ENCODE data around the gene SCG3. TPM values are rescaled to one million over a fixed set of nuclear protein-coding genes. Genes with fewer than 3 reads are reported as not detected.

The SCG3 gene
- total and polyA plus RNA-seq, 2 of the 13 experiments (the other 11 are each of a cell fraction or from before 2014, with no cell fraction given): not detected

DNA sequence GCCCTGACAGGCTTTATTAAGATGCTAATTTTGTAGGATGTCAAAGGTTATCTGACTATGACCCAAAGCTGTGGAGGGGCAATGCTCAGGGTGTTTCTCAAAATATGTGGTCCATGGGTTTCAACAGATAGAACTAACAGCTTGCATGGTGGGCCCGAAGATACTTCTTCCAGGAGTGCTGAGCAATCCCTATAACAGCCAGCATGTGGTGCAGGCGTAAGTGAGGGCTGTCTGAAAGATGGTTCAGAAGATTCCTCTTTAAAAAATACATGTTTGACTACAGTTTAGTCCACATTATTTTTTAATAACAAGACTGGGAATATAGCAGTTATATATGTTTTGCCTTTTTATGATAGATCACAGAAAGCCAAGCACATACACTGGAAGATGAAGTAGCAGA lies 7.6 kb downstream of the SCG3 start:
- no peaks in the 10 kb centered on the region for H3K9me3 ChIP-seq (ENCODE audit: low read length)
- intact Hi-C loops (cut with micrococcal nuclease; ENCODE audit: unreplicated experiment): no loop called here
- in situ Hi-C loops (cut with HindIII; ENCODE audit: extremely low pct_ligation_motif_present, low pct_unique_long_range_greater_than_20kb): no loop called here
- FAIRE-seq: no peak
- H3K27me3 ChIP-seq (ENCODE audit: control insufficient read depth in 1 of 2, insufficient read depth in 2 of 2, low read length in 2 of 2): no peaks in the 10 kb centered on the region
- no peaks in the 10 kb centered on the region for H3K4me1 ChIP-seq (ENCODE audit: insufficient read depth, low read length)
- H3K4me2 ChIP-seq (ENCODE audit: low read depth, low read length): no peak overlapping the region
- ChIA-PET POLR2A (no interaction called here), CTCF (ENCODE audit: low intra/inter-chr PET ratio, low total read pairs) (no interaction called here)
- ATAC-seq: peak; percentile 39; the same call in 1 of the 3 replicates
- H3K9ac ChIP-seq (ENCODE audit: insufficient read depth, low read depth, low read length): no peak overlapping the region
- H3K4me3 ChIP-seq (replicated peaks in 1 of 3; ENCODE audit: insufficient read depth in 1 of 3, low read depth in 2 of 3, low read length in 3 of 3): no peak overlapping the region
- 13% methylated on average over 2 of the region's 2 CpGs for WGBS (ENCODE audit: low lambda C conversion rate)
- DNase-seq (ENCODE audit: low spot score): no peak
- no peak overlapping the region for H2AFZ ChIP-seq (ENCODE audit: low read length)
- no peaks in the 10 kb centered on the region for H3K79me2 ChIP-seq (ENCODE audit: insufficient read depth, low read length)
- no TSS peak for BruUV-seq (replicated peaks)
- no peaks in the 10 kb centered on the region for H3K36me3 ChIP-seq (replicated peaks in 1 of 2; ENCODE audit: control insufficient read depth in 1 of 2, insufficient read depth in 2 of 2, low read length in 2 of 2)
- H3K27ac ChIP-seq (ENCODE audit: extremely low read length, insufficient read depth, low read length): no peak overlapping the region
- no peaks in the 10 kb centered on the region for H4K20me1 ChIP-seq (ENCODE audit: insufficient read depth, low read length)
- no peak for TF ChIP-seq ZNF264 (CRISPR knock-in tag; IDR thresholded peaks at IDR 0.05)
- TF ChIP-seq ZSCAN22 (CRISPR knock-in tag; IDR thresholded peaks at IDR 0.05): no peak
- TF ChIP-seq PHF20 (CRISPR knock-in tag; IDR thresholded peaks at IDR 0.05): no peak
- TF ChIP-seq MAFG (CRISPR knock-in tag; IDR thresholded peaks at IDR 0.05): no peak
- TF ChIP-seq, protein P1, sequence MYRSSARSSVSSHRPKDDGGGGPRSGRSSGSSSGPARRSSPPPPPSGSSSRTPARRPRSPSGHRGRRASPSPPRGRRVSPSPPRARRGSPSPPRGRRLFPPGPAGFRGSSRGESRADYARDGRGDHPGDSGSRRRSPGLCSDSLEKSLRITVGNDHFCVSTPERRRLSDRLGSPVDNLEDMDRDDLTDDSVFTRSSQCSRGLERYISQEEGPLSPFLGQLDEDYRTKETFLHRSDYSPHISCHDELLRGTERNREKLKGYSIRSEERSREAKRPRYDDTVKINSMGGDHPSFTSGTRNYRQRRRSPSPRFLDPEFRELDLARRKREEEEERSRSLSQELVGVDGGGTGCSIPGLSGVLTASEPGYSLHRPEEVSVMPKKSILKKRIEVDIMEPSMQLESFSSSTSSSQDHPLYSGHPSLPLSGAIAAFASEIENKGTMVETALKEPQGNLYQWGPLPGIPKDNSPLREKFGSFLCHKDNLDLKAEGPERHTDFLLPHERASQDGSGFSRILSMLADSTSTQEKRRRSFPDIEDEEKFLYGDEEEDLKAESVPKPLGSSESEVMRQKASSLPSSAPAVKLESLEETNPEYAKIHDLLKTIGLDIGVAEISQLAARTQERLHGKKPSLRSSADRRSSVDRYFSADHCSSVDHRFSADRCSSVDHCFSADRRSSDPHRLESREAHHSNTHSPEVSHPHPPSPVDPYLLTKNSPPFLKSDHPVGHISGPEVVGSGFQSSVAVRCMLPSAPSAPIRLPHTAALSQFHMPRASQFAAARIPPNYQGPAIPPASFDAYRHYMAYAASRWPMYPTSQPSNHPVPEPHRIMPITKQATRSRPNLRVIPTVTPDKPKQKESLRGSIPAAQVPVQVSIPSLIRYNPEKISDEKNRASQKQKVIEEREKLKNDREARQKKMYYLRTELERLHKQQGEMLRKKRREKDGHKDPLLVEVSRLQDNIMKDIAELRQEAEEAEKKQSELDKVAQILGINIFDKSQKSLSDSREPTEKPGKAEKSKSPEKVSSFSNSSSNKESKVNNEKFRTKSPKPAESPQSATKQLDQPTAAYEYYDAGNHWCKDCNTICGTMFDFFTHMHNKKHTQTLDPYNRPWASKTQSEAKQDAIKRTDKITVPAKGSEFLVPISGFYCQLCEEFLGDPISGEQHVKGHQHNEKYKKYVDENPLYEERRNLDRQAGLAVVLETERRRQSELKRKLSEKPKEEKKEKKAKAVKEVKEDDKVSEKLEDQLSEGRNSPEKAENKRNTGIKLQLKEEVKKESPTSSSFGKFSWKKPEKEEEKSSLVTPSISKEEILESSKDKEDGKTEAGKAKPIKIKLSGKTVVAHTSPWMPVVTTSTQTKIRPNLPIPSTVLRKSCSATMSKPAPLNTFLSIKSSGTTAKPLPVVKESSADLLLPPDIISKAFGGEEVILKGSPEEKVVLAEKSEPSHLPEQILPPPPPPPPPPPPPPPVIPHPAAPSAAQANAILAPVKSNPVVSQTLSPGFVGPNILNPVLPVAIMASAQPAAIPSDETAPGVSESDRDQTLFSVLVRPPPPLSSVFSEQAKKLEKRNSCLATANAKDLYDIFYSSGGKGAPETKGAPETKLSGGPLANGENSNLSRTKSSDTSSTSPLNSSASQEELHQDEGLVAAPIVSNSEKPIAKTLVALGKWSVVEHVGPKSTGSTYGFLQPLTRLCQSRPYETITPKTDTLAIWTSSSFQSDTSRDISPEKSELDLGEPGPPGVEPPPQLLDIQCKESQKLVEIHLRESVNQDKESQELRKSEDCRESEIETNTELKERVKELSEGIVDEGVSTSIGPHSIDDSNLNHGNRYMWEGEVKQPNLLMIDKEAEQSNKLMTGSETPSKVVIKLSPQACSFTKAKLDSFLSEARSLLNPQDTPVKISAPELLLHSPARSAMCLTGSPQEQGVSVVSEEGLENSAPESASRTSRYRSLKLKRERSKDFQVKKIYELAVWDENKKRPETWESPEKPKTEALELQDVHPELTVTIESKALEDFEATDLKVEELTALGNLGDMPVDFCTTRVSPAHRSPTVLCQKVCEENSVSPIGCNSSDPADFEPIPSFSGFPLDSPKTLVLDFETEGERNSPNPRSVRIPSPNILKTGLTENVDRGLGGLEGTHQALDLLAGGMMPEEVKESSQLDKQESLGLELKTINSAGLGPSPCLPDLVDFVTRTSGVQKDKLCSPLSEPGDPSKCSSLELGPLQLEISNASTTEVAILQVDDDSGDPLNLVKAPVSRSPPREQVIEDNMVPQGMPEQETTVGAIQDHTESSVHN (CRISPR knock-in tag; IDR thresholded peaks at IDR 0.05): no peak
- TF ChIP-seq ZNF350 (CRISPR knock-in tag; IDR thresholded peaks at IDR 0.05; ENCODE audit: borderline replicate concordance, low read depth): no peak
- TF ChIP-seq, protein P2, sequence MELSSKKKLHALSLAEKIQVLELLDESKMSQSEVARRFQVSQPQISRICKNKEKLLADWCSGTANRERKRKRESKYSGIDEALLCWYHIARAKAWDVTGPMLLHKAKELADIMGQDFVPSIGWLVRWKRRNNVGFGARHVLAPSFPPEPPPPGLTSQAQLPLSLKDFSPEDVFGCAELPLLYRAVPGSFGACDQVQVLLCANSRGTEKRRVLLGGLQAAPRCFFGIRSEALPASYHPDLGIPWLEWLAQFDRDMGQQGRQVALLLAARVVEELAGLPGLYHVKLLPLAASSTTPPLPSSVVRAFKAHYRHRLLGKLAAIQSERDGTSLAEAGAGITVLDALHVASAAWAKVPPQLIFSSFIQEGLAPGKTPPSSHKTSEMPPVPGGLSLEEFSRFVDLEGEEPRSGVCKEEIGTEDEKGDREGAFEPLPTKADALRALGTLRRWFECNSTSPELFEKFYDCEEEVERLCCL (CRISPR knock-in tag; IDR thresholded peaks at IDR 0.05; ENCODE audit: borderline replicate concordance): no peak
- TF ChIP-seq SMAD3 (CRISPR knock-in tag; IDR thresholded peaks at IDR 0.05): no peak
- TF ChIP-seq EED (CRISPR knock-in tag; IDR thresholded peaks at IDR 0.05): no peak
- TF ChIP-seq, protein P3, sequence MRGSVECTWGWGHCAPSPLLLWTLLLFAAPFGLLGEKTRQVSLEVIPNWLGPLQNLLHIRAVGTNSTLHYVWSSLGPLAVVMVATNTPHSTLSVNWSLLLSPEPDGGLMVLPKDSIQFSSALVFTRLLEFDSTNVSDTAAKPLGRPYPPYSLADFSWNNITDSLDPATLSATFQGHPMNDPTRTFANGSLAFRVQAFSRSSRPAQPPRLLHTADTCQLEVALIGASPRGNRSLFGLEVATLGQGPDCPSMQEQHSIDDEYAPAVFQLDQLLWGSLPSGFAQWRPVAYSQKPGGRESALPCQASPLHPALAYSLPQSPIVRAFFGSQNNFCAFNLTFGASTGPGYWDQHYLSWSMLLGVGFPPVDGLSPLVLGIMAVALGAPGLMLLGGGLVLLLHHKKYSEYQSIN (CRISPR knock-in tag; IDR thresholded peaks at IDR 0.05; ENCODE audit: borderline replicate concordance): no peak
- TF ChIP-seq RXRA (CRISPR knock-in tag; IDR thresholded peaks at IDR 0.05): no peak
- no peak for TF ChIP-seq ZNF841 (CRISPR knock-in tag; IDR thresholded peaks at IDR 0.05; ENCODE audit: borderline replicate concordance)
- no peak for TF ChIP-seq SOX6 (IDR thresholded peaks at IDR 0.05)
- TF ChIP-seq SOX6 (CRISPR knock-in tag; IDR thresholded peaks at IDR 0.05): no peak
